ENCODE measurements around the gene CFTR.
"Not testable (repeated sequence)": the region's sequence is repeated elsewhere in the genome, so short reads cannot be mapped to it uniquely, and the experiment has no call there.

The CFTR gene

GRCh38 chr7:117479225-117480054 lies at the start of gene CFTR:
TSS of gene CFTR (plus strand) at chr7:117480025. CDS start at chr7:117480095, 70 bp downstream.
- no peak for DNase-seq

DNA sequence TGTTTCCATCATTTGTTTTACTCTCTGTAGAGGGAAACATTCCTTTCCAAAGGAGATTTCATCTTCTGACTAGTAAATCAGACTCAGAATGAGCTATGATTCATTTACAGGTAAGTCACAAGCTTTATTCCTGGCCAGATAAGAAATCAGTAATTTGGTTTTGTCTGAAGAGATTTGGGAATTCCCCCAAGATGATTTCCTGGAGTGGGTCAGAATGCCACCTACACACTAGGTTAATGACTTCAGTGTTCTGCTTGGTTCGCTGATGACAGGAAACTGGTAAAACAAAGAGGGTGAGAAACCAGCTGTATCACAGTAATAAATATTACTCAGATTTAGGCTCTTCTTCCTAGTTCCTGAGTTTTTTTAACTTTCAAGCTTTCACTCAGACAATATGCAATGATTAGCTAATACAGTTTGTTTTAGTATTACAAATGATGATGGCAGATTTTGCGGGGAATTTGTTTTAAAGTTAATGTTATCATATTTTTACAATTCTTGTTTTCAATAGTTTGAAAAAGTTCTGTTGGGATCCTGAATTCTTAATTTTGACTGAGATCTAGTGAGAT lies 44.3 kb upstream of the CFTR start:
- no peak for DNase-seq

GRCh38 chr7:117444646-117445045 lies 35.2 kb upstream of the CFTR start:
- no peak for DNase-seq

GRCh38 chr7:117445206-117445605 lies 34.6 kb upstream of the CFTR start:
- no peak for DNase-seq

GRCh38 chr7:117446220-117446815 lies 33.5 kb upstream of the CFTR start:
- no peak for DNase-seq

DNA sequence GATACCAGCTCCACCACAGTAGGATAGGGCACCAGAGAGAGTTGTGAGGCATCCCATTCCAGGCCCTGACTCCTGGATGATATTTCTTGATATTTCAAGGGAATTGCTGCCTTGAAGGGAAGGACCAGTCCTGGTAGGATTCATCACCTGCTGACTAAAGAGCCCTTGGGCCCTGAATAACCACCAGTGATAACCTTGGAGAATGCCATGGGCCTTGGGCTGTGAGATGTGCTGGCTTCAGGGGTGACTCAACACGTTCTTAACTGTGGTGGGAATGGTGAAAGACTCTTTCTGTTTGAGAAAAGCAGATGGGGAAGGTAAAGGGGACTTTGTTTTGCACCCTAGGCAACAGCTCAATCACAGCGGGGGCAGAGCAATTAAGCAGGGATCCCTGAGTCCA lies 31.2 kb upstream of the CFTR start:
- DNase-seq = no peak

GRCh38 chr7:117458977-117459583 lies 20.7 kb upstream of the CFTR start:
- peak; percentile 32 for DNase-seq

GRCh38 chr7:117459735-117460134 lies 20.1 kb upstream of the CFTR start:
- DNase-seq = no peak

GRCh38 chr7:117460815-117461214 lies 19.0 kb upstream of the CFTR start:
- DNase-seq = not testable (repeated sequence)

DNA sequence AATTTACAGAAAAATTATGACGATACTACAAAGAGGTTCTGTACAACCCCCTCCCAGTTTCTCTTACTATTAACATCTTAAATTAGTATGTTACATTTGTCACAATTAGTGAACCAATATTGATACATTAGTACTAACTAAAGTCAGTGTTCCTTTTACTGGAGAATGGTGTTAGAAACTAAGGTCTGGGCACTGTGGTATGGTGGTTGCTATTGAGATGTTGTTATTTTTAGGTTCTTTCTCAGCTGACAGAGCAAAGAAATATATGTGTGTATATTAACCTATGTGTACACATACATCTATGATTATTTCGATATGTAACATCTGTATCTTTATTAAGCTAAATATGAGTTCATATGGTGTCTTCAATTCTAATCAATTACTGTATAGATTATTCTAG lies 11.7 kb upstream of the CFTR start:
- DNase-seq = no peak

- peak; percentile 52 for DNase-seq
These were observed 9.0 kb upstream of the CFTR start for GRCh38 chr7:117470777-117471176.

GRCh38 chr7:117472335-117472734 lies 7.5 kb upstream of the CFTR start:
- no peak for DNase-seq

- DNase-seq = no peak
These were observed 3.1 kb upstream of the CFTR start for GRCh38 chr7:117476557-117477215.

DNA sequence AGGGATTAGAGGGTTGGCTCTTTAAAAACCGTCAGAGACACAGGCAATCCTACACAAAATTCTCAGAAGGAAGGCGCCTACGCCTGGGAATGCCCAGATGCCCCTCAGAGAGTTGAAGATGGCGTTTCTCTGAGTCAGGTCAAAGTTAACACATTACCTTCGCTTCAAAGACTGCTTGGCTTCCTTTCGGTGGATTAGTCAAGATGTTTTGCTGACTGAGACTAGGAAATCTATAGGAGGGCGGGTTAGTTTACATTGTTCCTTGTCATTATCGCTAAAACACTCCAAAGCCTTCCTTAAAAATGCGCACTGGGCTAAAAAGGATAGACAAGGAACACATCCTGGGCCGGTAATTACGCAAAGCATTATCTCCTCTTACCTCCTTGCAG lies 995 bp upstream of the CFTR start:
- no peak for DNase-seq

DNA sequence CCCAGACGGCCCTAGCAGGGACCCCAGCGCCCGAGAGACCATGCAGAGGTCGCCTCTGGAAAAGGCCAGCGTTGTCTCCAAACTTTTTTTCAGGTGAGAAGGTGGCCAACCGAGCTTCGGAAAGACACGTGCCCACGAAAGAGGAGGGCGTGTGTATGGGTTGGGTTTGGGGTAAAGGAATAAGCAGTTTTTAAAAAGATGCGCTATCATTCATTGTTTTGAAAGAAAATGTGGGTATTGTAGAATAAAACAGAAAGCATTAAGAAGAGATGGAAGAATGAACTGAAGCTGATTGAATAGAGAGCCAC lies 184 bp downstream of the CFTR start:
- no peak for DNase-seq

DNA sequence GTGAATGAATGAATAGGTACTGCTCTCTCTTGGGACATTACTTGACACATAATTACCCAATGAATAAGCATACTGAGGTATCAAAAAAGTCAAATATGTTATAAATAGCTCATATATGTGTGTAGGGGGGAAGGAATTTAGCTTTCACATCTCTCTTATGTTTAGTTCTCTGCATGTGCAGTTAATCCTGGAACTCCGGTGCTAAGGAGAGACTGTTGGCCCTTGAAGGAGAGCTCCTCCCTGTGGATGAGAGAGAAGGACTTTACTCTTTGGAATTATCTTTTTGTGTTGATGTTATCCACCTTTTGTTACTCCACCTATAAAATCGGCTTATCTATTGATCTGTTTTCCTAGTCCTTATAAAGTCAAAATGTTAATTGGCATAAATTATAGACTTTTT lies 1.2 kb downstream of the CFTR start:
- DNase-seq = no peak

- DNase-seq = no peak
These were observed 5.3 kb downstream of the CFTR start for GRCh38 chr7:117485118-117485620.

GRCh38 chr7:117489016-117489415 lies 9.2 kb downstream of the CFTR start:
- DNase-seq = no peak

- no peak for DNase-seq
These were observed 9.6 kb downstream of the CFTR start for GRCh38 chr7:117489430-117489829.

DNA sequence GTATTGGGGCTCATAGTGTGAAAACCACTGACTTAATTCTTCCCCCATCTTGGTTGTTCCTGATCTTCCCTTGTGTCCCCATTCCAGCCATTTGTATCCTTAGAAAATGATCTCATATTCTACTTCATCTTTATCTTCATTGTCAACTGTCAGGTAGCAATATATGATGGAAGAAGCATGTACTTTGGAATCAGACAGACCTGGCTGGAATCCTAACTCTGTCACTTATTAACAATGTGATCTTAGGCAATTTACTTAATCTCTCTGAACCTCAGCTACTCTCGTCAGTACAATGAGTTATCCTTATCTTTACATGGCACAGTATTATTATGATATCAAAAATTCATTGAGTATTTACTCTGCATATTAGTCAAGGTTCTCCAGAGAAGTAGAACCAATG lies 10.1 kb downstream of the CFTR start:
- DNase-seq = no peak

- DNase-seq = no peak
These were observed 12.8 kb downstream of the CFTR start for GRCh38 chr7:117492649-117493048.

DNA sequence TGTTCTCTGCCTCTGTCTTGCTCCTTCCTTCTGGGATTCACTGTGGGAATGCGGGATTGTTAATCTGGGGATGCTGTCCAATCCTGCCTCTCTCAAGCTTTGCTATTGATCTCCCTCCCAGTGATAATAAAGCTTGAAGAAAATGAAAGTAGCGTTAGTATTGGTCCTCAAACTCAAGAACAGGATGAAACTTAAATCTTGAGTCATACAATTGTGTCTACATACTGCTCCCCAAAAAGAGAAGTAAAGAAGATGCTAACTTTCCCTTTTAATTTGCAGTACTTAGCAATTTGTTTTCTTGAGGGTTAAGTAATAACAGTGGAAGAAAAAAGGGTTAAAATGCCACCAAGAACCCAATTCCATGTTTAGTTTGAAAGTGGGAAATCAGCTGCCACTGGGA lies 13.6 kb downstream of the CFTR start:
- DNase-seq = no peak

DNA sequence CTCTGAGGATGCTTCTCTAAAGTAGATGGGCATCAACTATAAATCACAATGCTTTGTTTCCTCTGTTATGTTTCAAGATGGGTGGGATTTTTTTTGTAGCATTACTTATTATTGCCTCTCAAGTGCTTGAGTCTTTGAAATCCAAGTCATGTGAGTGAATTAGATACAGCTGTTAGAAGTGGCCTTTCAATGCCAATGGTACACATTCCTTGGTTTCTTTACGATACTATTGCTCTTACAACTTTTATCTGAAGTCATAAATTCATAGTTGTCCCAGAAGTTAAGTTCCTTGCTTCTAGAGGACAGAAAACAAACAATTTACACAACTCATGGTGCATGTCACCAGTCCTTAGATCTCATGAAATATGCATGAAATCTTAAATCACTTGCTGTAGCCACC lies 15.5 kb downstream of the CFTR start:
- no peak for DNase-seq

Data from NCI-H1092 (cell line).